SK-N-SH (cell line): Measurements from ENCODE around the gene AHRR. TPM values are rescaled to one million over a fixed set of nuclear protein-coding genes. Genes with fewer than 3 reads are reported as not detected.

ENCODE experiments used
- CTCF ChIA-PET: fragments of 300-600, 350-600 bp; formaldehyde crosslinking; extraction: SDS; loops from one replicate; lab custom pipeline; 2021; lab: Yijun Ruan, JAX
- POLR2A ChIA-PET: fragments of 350-600 bp; sonication (Branson Sonifier 250); formaldehyde crosslinking; extraction: SDS; loops from one replicate; lab custom pipeline; 2020; ENCODE audit warnings: antibody characterized with exemption, inconsistent platforms; lab: Yijun Ruan, JAX
- DNase-seq: peaks from one replicate; pipeline ENCODE4 v3.0.0; 2012
- H2AFZ ChIP-seq: fragments of 200-600 bp; sonication (generic); 2 replicates; pipeline ENCODE4 v1.8.1; 2016; ENCODE audit warnings: antibody characterized with exemption, mild to moderate bottlenecking, low read depth
- H3F3A ChIP-seq: fragments of 200-600 bp; sonication (generic); replicated peaks from 2 replicates; pipeline ENCODE3; 2016; ENCODE audit warnings: antibody characterized with exemption, mild to moderate bottlenecking; ENCODE audit not compliant: insufficient read depth
- H3K27ac ChIP-seq, 2 experiments: fragments of 200-500 bp in 1 of 2; fragments of 200-600 bp in 1 of 2; sonication (Bioruptor generic) in 1 of 2; sonication (generic), shearing (Covaris generic) in 1 of 2; 2 replicates each; pipeline versions ENCODE4 v1.5.1 to v1.6.1; 2014 to 2016; ENCODE audit warnings: low read depth in 2 of 2, inconsistent platforms in 1 of 2, low read length in 1 of 2, mild to moderate bottlenecking in 1 of 2, mixed read lengths in 1 of 2
- H3K27me3 ChIP-seq: fragments of 200-600 bp; sonication (generic), shearing (Covaris generic); 2 replicates; pipeline ENCODE4 v1.6.1; 2016; ENCODE audit warnings: mixed run types; ENCODE audit not compliant: insufficient read depth
- H3K36me3 ChIP-seq, 2 experiments: fragments of 200-500 bp in 1 of 2; fragments of 200-600 bp in 1 of 2; sonication (Bioruptor generic) in 1 of 2; sonication (generic) in 1 of 2; replicated peaks in 1 of 2; 2 replicates each; pipeline versions ENCODE3 to v1.5.1; 2014 to 2016; ENCODE audit warnings: low read length in 1 of 2, mild to moderate bottlenecking in 1 of 2; ENCODE audit not compliant: insufficient read depth in 2 of 2, control insufficient read depth in 1 of 2
- H3K4me1 ChIP-seq, 2 experiments: fragments of 200-500 bp in 1 of 2; fragments of 200-600 bp in 1 of 2; sonication (Bioruptor generic) in 1 of 2; sonication (generic), shearing (Covaris generic) in 1 of 2; 2 replicates each; pipeline versions ENCODE4 v1.5.1 to v1.6.1; 2014 to 2016; ENCODE audit warnings: low read depth in 1 of 2, low read length in 1 of 2, mixed run types in 1 of 2; ENCODE audit not compliant: insufficient read depth in 2 of 2, control insufficient read depth in 1 of 2
- H3K4me2 ChIP-seq: fragments of 200-600 bp; sonication (generic), shearing (Covaris generic); 2 replicates; pipeline ENCODE4 v1.6.1; 2017; ENCODE audit warnings: mixed run types
- H3K4me3 ChIP-seq, 2 experiments: fragments of 200-500 bp in 1 of 2; fragments of 200-600 bp in 1 of 2; sonication (Bioruptor generic) in 1 of 2; sonication (generic), shearing (Covaris generic) in 1 of 2; 2 replicates each; pipeline versions ENCODE4 v1.5.1 to v1.8.1; 2014 to 2016; ENCODE audit warnings: low read depth in 2 of 2, inconsistent platforms in 1 of 2, low read length in 1 of 2, mild to moderate bottlenecking in 1 of 2, mixed read lengths in 1 of 2, moderate library complexity in 1 of 2
- H3K79me2 ChIP-seq: fragments of 200-600 bp; sonication (generic); 2 replicates; pipeline ENCODE4 v1.8.1; 2017; ENCODE audit warnings: mild to moderate bottlenecking; ENCODE audit not compliant: insufficient read depth
- H3K9ac ChIP-seq: fragments of 200-600 bp; sonication (generic); 2 replicates; pipeline ENCODE4 v1.6.1; 2017; ENCODE audit warnings: mixed run types
- H3K9me2 ChIP-seq: fragments of 200-600 bp; sonication (generic); 2 replicates; pipeline ENCODE4 v1.6.1; 2017; ENCODE audit warnings: mixed run types
- H3K9me3 ChIP-seq: fragments of 200-600 bp; sonication (generic); 2 replicates; pipeline ENCODE4 v1.6.1; 2017; ENCODE audit warnings: mixed run types, mild to moderate bottlenecking, moderate library complexity
- H4K20me1 ChIP-seq: fragments of 200-600 bp; sonication (generic); 2 replicates; pipeline ENCODE4 v1.6.1; 2017; ENCODE audit warnings: mild to moderate bottlenecking, mixed run types; ENCODE audit not compliant: insufficient read depth
- CHD2 ChIP-seq: fragments of 150-350 bp; IDR thresholded peaks from 2 replicates; pipeline ENCODE4 v1.6.1; 2018; ENCODE audit warnings: low read length; ENCODE audit not compliant: partially characterized antibody
- CTCF ChIP-seq: fragments of 200-600 bp; sonication (generic); IDR thresholded peaks from 2 replicates; pipeline ENCODE4 v1.6.1; 2017; ENCODE audit warnings: antibody characterized with exemption, mild to moderate bottlenecking, moderate library complexity
- EP300 ChIP-seq, 2 experiments: IDR thresholded peaks; 2 replicates each; pipeline versions ENCODE4 v1.4.0 to v1.6.1; 2012; ENCODE audit warnings: borderline replicate concordance in 1 of 2, low read depth in 1 of 2, low read length in 1 of 2
- EZH2phosphoT487 ChIP-seq: fragments of 200-600 bp; sonication (generic); IDR thresholded peaks from 2 replicates; pipeline ENCODE4 v1.6.1; 2017; ENCODE audit warnings: low read depth, mixed run types, mild to moderate bottlenecking, antibody characterized with exemption, moderate library complexity, borderline replicate concordance
- FOSL2 ChIP-seq: IDR thresholded peaks from 2 replicates; pipeline ENCODE4 v1.4.0; 2012; ENCODE audit warnings: low read depth, mild to moderate bottlenecking, moderate library complexity, borderline replicate concordance
- GABPA ChIP-seq: IDR thresholded peaks from 2 replicates; pipeline ENCODE4 v1.4.0; 2012; ENCODE audit warnings: low read depth, mild to moderate bottlenecking
- MEF2A ChIP-seq: IDR thresholded peaks from 2 replicates; pipeline ENCODE4 v1.4.0; 2012; ENCODE audit warnings: low read depth, borderline replicate concordance
- MXI1 ChIP-seq: IDR thresholded peaks from 2 replicates; pipeline ENCODE4 v1.6.1; 2012; ENCODE audit warnings: mild to moderate bottlenecking, low read depth, low read length, improper control_type of control experiment
- RCOR1 ChIP-seq: fragments of 150-350 bp; IDR thresholded peaks from 2 replicates; pipeline ENCODE4 v1.6.1; 2017; ENCODE audit warnings: antibody characterized with exemption, low read length
- RXRA ChIP-seq: IDR thresholded peaks from 2 replicates; pipeline ENCODE4 v1.4.0; 2012; ENCODE audit warnings: low read depth, mild to moderate bottlenecking, borderline replicate concordance
- TAF1 ChIP-seq: IDR thresholded peaks from 2 replicates; pipeline ENCODE4 v1.6.1; 2012; ENCODE audit warnings: low read depth, mild to moderate bottlenecking, low read length, moderate library complexity, borderline replicate concordance
- USF1 ChIP-seq: IDR thresholded peaks from 2 replicates; pipeline ENCODE4 v1.4.0; 2012; ENCODE audit warnings: low read depth, borderline replicate concordance
- USF2 ChIP-seq: fragments of 150-350 bp; IDR thresholded peaks from 2 replicates; pipeline ENCODE4 v1.6.1; 2017; ENCODE audit warnings: antibody characterized with exemption, low read length, low read depth, borderline replicate concordance
- YY1 ChIP-seq: IDR thresholded peaks from 2 replicates; pipeline ENCODE4 v1.4.0; 2012; ENCODE audit warnings: low read depth, mild to moderate bottlenecking
- ZBTB33 ChIP-seq: IDR thresholded peaks from 2 replicates; pipeline ENCODE4 v1.4.0; 2012; ENCODE audit warnings: low read depth, borderline replicate concordance
- WGBS: methylation state at CpG from one replicate; pipeline ENCODE4 v1.1.6; 2017; ENCODE audit warnings: low lambda C conversion rate; 5-methylcytosine and 5-hydroxymethylcytosine counted together
- polyA plus RNA-seq, 3 experiments: library from polyadenylated mRNA; depleted of rRNA; stranded (reverse); fragments of >200 nt; gene quantifications; 2 replicates each; pipeline ENCODE4 v1.2.3, GENCODE V29; 2012

AHRR gene
- polyA plus RNA-seq, 1 of the 3 experiments (the other 2 are of a cell fraction): 0.71 TPM

- TF ChIP-seq EZH2phosphoT487: no peak
Observed at GRCh38 chr5:477247-477646, 155.7 kb downstream of the AHRR start (continued).

GRCh38 chr5:477871-478270, 156.4 kb downstream of the AHRR start:
- 31% methylated on average over 4 of the region's 13 CpGs for WGBS
- Histone ChIP-seq H3K79me2 (no peaks in the 10 kb centered on the region), H3K27me3 (no peaks in the 10 kb centered on the region), H3K9ac (no peak overlapping the region), H3K36me3 (no peaks in the 10 kb centered on the region), H4K20me1 (peaks cover 6% of the 10 kb centered on the region), H3K9me2 (no peaks in the 10 kb centered on the region), H2AFZ (no peak overlapping the region), H3F3A (no peaks in the 10 kb centered on the region), H3K4me2 (no peak overlapping the region), H3K4me1 (peaks cover 0 to 5% of the 10 kb centered on the region in 2 experiments; a peak in 1 of 4 replicates), H3K4me3 (no peak overlapping the region), H3K27ac (no peak overlapping the region), H3K9me3 (no peaks in the 10 kb centered on the region)
- no peak for DNase-seq
- CTCF ChIA-PET: no interaction called here
- POLR2A ChIA-PET: no interaction called here
- TF ChIP-seq RXRA: no peak
- no peak for TF ChIP-seq CTCF
- no peak for TF ChIP-seq CHD2
- TF ChIP-seq TAF1: no peak
- no peak for TF ChIP-seq GABPA
- no peak for TF ChIP-seq USF2
- no peak for TF ChIP-seq USF1
- no peak for TF ChIP-seq ZBTB33
- TF ChIP-seq FOSL2: no peak
- TF ChIP-seq MXI1: no peak
- no peak for TF ChIP-seq MEF2A
- no peak for TF ChIP-seq EP300 (IDR thresholded peaks at IDR 0.05; ENCODE audit: borderline replicate concordance in 1 of 2, low read depth in 1 of 2, low read length in 1 of 2)
- TF ChIP-seq RCOR1: no peak
- TF ChIP-seq YY1: no peak
